Activated CD4-positive, alpha-beta T cell treated with anti-CD3 and anti-CD28 coated beads, Interleukin-2, Interleukin-6, amounts not matched to agents 100 ng/mL and 50 ng/mL, durations not matched to agents 16 hours and 8 hours (primary cell): ENCODE results near the gene NRL.

Source experiments
- DNase-seq: peaks from one replicate; pipeline ENCODE4 v3.0.0-alpha.2; 2020

Gene NRL

DNA sequence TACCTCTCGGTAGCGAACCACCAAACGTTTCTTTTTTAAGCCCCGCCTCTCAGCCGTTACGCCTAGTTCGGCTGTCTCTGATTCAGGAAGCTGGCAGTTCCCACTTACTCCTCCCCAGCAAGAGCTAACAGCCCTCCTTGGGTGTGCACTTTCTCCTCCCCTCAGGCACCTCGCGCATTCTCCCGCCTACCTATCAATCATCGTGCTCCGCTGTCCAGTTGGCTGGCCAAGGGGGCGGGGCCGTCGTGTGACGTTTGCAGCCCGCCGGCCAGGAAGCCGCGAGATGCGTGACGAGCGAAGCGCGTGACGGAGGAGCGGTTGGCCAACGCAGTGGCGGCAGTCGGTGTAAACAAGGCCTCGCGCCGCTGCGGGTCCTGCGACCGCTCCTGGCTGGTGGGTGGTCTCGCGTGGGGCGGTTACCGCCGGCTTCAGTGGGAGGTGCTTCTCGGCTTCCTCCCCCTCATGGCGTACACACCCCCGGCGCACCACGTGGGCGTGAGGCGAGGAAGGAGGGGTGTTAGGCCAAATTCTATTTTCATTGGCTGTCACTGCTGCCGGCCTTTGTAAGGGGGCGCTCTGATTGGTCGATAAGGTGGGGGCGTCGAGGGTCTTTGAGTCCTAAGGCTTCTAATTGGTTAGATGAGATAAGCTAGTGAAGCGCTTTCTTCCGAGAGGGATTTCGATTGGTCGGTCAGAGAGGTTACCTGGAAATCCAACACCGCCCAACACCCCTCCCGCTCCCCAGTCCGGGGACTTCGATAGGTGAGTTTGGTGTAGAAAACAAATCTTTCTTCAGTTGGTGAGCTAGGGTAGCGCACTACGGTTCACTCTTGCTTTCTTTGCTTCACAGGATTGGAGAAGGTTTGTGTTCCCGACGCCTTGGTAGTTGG is at the start of gene NRL, which contains the start of gene DCAF11:
NRL (minus strand) TSS at position 418 of the 890 bp plus-strand sequence. CDS start 32,101 bp downstream, outside the sequence.
DCAF11 (plus strand) TSS at position 246 of the 890 bp plus-strand sequence. CDS start 818 bp downstream, outside the sequence.
- peak; percentile 99 for DNase-seq

DNA sequence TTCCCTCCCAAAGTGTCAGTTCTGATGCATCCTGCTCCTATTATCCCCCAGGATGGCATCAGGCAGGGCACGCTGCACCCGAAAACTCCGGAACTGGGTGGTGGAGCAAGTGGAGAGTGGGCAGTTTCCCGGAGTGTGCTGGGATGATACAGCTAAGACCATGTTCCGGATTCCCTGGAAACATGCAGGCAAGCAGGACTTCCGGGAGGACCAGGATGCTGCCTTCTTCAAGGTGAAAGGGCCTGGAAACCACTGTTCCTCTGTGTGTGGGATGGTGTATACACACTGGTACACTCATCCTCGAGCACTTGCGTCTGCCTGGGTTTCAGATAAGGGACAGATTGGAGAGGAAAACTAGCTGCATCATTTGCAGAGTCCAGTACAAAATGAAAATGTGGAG is 47.3 kb upstream of the NRL start:
- DNase-seq, result no peak

- peak; percentile 98 for DNase-seq
These were observed 46.4 kb upstream of the NRL start, which contains the start of gene IRF9 for GRCh38 chr14:24160850-24161804. TSS of gene IRF9 (plus strand) at chr14:24161265. CDS start at chr14:24162145, 880 bp downstream.

GRCh38 chr14:24160499-24160849 is 45.7 kb upstream of the NRL start:
- DNase-seq, result no peak

GRCh38 chr14:24159777-24160498 is 45.2 kb upstream of the NRL start:
- no peak for DNase-seq

DNA sequence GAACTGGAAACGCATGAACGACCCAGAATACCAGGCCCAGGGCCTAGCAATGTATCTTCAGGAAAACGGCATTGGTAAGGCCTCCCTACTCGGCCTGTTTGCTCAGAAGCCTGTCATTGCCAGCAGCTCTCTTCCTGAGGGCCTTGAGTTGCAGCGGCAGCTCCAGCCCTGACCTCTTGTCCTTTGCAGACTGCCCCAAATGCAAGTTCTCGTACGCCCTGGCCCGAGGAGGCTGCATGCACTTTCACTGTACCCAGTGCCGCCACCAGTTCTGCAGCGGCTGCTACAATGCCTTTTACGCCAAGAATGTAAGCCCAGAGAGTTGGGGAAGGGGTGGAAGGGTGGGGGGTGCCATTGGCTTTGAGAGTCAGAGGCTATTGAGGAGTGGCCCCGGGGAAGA is 42.6 kb upstream of the NRL start:
- no peak for DNase-seq

- no peak for DNase-seq
These were observed 42.1 kb upstream of the NRL start for GRCh38 chr14:24156840-24157239.

DNA sequence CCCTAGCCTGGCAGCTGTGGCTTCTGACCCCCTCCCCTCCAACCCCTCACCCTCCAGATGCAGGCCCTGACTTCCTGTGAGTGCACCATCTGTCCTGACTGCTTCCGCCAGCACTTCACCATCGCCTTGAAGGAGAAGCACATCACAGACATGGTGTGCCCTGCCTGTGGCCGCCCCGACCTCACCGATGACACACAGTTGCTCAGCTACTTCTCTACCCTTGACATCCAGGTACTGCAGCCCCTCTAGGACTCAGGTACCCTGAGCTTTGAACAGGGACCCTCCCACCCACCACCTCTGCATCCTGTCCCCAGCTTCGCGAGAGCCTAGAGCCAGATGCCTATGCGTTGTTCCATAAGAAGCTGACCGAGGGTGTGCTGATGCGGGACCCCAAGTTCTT is 40.4 kb upstream of the NRL start:
- no peak for DNase-seq

- DNase-seq, result no peak
These were observed 36.8 kb upstream of the NRL start for GRCh38 chr14:24151404-24152080.

DNA sequence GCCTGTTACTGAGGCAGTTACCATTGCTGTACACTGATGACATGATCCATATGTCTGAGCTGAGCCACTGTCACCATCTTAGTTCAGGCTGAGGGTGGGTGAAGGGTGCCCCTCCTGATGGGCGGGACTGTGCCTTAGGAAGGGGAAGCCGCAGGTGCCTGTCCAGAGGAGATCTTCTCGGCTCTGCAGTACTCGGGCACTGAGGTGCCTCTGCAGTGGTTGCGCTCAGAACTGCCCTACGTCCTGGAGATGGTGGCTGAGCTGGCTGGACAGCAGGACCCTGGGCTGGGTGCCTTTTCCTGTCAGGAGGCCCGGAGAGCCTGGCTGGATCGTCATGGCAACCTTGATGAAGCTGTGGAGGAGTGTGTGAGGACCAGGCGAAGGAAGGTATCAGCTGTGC is 36.2 kb upstream of the NRL start:
- DNase-seq, result no peak

DNA sequence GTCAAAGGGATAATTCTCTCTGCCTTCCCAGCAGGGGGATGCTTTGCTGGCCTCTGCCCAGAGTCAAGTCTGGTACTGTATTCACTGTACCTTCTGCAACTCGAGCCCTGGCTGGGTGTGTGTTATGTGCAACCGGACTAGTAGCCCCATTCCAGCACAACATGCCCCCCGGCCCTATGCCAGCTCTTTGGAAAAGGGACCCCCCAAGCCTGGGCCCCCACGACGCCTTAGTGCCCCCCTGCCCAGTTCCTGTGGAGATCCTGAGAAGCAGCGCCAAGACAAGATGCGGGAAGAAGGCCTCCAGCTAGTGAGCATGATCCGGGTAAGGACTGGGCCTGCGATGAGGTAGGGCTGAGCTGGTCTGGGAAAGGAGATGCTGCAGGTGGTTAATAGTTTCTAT is 35.8 kb upstream of the NRL start:
- DNase-seq, result no peak

DNA sequence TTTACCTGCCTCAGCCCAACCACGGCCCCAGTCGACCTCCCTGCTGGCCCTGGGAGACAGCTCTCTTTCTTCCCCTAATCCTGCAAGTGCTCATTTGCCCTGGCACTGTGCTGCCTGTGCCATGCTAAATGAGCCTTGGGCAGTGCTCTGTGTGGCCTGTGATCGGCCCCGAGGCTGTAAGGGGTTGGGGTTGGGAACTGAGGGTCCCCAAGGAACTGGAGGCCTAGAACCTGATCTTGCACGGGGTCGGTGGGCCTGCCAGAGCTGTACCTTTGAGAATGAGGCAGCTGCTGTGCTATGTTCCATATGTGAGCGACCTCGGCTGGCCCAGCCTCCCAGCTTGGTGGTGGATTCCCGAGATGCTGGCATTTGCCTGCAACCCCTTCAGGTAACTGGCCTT is 35.3 kb upstream of the NRL start:
- DNase-seq, result no peak

DNA sequence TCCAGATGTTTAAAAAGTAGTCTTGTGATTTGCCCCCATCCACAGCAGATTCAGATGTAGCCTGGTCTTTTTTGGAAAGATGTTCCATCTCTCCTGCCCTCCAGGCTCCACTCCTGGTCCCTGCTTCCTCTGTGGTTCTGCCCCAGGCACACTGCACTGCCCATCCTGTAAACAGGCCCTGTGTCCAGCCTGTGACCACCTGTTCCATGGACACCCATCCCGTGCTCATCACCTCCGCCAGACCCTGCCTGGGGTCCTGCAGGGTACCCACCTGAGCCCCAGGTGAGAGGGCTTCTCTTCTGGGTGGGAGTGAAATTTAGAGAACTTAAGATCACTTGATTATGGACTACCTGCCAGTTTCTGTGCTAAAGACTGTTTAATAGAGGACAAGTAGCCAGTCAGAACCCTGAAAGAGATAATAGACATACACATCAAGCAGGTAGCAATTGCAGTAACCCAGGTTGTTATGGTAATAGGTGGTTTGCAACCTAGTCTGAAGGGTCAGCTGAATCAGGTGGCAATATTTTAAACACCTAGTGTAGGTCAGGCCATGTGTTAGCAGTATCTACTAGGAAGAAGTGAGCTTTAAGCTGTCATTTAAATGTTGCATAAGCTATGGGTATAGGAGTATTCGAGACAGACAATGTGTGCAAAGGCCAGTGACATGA is 34.7 kb upstream of the NRL start:
- DNase-seq, result no peak

DNA sequence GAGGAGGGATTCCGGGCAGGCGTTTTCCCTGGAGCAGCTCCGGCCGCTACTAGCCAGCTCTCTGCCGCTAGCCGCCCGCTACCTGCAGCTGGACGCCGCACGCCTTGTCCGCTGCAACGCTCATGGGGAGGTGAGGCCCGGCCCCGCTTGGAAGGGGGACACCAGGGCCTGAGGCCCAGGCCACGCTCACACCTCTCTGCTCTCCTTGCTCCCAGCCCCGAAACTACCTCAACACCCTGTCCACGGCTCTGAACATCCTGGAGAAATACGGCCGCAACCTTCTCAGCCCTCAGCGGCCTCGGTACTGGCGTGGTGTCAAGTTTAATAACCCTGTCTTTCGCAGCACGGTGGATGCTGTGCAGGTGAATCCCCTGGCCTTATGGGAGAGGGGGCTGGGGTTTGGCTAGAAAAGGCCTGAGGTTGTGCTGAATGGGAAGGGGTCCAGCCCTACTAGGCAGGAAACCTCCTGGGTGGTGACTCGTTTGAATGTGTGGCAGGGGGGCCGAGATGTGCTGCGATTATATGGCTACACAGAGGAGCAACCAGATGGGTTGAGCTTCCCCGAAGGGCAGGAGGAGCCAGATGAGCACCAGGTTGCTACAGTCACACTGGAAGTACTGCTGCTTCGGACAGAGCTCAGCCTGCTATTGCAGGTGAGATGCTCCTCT is 33.1 kb upstream of the NRL start:
- no peak for DNase-seq

DNA sequence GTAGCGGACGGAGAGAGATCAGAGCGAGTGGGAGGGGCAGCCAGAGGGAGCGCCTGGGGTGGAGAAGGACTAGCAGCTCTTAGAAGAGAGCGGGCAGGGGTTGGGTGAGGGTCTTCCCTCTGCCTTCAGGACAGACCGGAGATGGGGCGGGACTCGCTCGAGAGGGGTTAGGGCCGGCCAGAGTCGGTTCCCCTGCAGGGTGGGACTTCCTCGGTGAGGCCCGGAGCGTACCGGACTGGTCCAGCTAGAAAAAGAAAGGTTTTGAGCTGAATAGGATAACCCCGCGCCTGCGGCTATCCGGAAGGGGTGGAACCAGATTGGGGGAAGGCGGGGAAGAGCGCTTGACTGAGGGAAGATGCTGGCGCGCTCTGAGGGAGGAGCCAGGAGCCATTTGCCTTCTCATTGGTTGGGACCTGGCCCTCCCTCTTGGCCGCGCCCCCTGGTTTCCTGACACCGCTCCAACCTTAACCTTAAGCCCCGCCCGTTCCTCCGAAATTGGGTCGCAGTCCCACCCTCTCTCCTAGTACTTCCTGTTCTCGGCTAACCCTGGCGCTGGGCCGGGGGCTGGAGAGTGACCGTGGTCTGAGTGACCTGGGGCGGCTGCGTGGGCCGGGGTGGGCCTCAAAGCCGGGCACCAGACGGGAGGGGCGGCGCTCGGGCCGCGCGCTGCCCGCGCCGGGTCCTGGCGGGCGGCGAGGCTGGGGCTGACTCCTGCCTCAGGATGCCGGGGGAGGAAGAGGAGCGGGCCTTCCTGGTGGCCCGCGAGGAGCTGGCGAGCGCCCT is 32.4 kb upstream of the NRL start, which contains the start of gene RNF31:
RNF31 (plus strand) TSS at position 521 of the 783 bp plus-strand sequence; CDS start at position 722, 201 bp downstream.
- DNase-seq, result peak; percentile 99

DNA sequence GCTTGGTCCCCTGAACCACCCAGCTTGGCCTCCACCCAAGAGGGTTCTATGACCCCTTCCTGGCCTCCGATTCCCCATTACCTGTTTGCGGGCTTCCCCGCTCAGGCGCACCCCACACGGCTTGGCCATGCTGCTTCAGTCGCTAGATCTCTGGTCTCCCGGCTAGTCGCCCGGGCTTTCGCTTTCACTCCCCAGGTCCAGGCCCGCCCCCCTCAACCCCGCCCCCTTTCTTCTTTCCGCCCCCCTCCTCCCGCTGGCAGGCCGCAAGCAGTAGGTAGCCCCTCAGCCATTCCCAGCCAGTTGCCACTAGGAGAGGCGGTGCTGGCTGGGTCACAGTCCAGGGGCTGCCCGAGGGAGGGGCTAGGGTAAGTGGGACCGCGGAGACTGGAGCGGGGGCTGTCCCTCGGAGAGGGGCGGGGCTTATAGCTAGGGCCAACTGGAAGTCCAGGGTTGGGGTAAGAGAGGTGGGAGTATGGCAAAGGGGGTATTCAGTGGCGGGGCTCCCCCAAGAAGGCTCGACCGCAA is 31.8 kb upstream of the NRL start, which contains the start of gene PSME2:
PSME2 (minus strand) TSS at position 158 of the 525 bp plus-strand sequence; CDS start at position 129, 29 bp downstream.
- peak; percentile 97 for DNase-seq

DNA sequence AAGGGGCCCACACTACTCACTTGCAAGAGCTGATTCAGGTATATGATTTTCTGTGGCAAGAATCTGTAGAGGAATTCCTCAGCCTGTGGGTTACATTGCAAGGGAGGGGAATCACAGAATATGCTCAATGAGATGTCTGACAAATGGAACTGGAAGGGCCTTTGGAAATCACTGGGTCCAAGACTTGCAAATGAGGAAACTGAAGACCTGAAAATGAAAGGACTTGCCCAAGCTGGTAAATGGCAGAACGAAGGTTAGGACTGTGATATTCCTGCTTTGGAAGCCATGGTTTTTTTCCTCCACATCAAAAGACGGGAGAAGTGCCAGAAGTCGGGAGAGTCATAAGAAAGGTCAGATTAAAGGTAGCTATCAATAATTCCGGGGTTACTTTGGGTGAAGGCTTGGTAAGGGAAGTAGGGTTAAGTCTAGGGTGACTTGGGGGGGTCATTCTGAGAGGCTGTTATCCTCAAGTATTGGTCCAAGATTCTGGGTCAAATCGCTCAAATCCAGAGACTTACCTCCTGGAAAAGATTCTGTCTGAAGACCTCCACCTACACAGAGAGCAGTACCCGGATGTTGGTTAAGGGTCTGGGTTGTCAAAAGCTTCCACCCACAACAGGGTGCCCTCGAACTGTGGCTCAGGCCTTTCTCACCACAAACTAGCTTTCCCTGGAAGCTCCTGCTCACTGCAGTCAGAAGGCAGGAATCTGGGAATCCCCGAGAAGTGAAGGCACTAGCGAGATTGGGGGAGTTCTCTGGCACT is 31.1 kb upstream of the NRL start:
- no peak for DNase-seq

GRCh38 chr14:24145219-24145618 is 30.5 kb upstream of the NRL start:
- no peak for DNase-seq

DNA sequence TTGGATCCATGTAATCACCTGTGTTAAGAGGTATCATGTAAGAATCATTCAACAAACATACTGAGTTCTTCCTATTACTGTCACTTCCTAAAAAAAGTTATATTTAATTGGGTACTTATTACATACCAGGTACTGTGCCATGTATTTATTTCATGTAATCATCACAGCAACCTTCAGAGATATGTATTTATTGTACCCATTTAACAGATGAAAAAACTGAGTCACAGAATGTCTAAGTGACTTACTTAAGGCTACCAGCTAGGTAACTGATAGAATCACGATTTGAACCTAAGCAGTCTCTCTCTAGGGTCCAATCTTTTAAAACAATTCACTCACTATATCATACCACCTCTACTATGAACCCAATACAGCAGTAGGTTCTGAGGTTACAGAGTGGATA is 29.7 kb upstream of the NRL start:
- DNase-seq, result no peak
